HG03066 (cell line): ENCODE results near the gene RAD9A.
"Not testable (repeated sequence)": the region's sequence is repeated elsewhere in the genome, so short reads cannot be mapped to it uniquely, and the experiment has no call there.

Experiments
- ATAC-seq: cut with Tn5 transposase; IDR thresholded peaks from one replicate; pipeline ENCODE4 v1.9.1; 2021; ENCODE audit warnings: low read depth; ENCODE audit not compliant: unreplicated experiment

RAD9A gene

DNA sequence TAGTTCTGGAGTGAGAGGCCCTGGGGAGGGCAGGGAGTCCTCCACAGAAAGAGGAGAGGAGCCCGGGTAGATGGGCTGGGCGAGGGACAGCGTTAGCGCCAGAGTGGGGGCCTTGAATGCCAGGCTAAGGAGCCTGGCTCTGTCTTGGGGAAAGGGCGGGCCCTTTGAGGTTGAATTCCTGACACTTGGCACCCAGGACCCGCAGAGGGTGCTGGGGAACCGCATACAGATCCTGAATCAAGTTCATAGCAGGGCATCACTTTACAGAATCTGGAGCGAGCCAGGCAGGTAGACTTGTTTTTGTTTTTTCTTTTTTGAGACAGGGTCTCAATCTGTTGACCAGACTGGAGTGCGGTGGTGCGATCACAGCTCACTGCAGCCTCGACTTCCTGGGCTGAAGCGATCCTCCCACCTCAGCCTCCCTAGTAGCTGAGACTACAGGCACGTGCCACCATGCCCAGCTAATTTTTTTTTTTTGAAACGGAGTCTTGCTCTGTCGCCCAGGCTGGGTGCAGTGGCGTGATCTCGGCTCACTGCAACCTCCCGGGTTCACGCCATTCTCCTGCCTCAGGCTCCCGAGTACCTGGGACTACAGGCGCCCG, 29.7 kb downstream of the RAD9A start:
- no peak for ATAC-seq

DNA sequence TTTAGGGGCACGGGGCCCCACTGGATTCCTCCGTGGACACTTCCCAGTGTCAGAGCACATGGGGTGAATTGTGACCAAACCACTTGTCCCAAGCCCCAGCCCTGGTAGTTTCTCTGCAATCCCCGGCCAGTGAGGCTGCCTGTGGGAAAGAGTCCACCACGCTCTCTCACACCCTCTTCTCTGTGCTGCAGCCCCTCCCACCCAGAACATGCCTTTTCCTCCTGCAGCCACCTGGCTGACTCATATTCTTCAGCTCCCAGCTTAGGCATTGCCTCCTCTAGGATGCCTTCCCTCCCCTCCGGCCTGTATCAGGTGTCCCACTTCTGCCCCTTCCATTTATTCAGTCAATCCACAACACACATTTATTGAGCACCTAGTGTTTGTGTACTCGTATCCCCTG, 31.1 kb downstream of the RAD9A start:
- ATAC-seq, result no peak

DNA sequence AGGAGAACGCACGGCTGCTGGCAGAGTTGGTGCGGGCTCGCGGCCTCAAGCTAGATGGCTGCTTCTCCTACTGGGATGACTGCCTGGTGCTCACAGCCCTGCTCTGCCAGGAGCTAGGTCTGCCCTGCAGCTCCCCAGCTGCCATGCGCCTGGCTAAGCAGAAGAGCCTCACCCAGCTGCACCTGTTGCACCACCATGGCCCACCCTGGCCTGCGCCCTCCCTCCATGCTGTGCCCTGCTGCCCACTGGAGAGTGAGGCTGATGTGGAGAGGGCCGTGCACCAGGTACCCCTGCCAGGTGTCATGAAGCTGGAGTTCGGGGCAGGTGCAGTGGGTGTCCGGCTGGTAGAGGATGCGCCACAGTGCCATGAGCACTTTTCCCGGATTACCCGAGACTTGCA, 31.7 kb downstream of the RAD9A start:
- ATAC-seq, result no peak

DNA sequence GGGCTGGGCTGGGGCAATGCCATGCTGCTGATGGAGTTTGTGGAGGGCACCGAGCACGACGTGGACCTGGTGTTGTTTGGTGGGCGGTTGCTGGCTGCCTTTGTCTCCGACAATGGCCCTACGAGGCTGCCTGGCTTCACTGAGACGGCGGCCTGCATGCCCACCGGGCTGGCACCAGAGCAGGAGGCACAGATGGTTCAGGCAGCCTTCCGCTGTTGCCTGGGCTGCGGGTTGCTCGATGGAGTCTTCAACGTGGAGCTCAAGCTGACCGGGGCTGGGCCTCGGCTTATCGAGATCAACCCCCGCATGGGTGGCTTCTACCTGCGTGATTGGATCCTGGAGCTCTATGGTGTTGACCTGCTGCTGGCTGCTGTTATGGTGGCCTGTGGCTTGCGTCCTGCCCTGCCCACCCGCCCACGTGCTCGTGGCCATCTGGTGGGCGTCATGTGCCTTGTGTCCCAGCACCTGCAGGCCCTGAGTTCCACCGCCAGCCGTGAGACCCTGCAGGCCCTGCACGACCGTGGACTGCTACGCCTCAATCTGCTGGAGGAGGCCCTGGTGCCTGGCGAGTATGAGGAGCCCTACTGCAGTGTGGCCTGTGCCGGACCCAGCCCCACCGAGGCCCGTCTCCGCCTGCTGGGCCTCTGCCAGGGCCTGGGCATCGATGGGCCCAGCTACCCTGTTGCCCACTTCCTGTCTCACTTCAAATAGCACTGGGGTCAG, 32.3 kb downstream of the RAD9A start:
- no peak for ATAC-seq

DNA sequence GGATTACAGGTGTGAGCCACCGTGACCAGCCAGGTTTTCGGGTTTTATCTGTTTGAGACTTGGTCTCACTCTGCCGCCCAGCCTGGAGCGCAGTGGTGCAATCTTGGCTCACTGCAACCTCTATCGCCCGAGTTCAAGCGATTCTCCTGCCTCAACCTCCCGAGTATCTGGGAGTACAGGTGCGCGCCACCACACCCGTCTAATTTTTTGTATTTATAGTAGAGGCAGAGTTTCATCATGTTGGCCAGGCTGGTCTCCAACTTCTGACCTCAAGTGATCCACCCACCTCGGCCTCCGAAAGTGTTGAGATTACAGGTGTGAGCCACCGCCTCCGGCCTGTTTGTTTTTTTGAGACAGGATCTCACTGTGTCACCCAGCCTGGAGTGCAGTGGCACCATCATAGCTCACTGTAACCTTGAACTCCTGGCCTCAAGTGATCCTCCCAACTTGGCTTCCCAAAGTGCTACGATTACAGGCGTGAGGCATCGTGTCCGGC, 35.6 kb downstream of the RAD9A start:
- ATAC-seq, result not testable (repeated sequence)

DNA sequence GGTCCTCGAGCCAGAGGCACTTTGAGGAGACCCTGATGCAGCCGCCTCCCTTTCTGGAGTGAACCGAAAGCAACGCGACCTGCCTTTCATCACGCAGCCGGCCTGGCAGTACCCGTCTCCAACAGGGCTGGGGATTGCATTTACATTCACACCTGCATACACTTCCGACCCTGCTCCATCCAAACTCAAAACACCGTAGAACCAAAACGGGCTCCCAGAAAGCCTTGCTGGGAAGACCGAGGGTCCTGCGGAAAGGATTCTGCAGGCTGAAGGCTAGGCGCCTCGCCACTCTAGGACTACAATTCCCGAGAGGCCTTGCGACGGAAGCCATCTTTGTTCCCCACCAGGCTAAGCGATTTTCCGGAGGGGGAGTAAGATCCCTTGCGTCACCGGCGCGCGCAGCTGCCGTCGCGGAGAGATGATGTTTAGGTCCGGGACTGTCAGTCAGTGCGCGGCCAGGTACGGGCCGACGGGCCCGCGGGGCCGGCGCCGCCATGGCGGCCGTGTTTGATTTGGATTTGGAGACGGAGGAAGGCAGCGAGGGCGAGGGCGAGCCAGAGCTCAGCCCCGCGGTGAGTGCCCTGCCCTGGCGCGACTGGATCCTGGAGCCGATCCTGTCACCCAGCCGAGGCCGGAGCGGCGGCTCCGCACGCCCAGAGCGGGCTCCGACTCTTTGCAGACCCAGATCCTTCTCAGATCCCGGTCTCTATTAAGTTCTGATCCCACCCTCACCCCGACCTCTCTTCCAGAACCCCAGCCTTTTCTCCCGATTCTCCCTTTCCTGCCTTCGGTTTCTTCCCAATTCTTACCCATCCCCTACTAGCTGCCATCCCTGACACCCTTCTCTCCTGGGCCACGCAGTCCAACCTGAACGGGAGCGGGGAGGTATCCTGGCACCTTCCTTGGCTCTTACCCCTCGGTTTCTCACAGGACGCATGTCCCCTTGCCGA, 36.5 kb downstream of the RAD9A start, which contains the start of gene RPS6KB2:
Gene RPS6KB2, plus strand, starts transcription at position 443 of the 950 bp plus-strand sequence. Its CDS starts 52 bp downstream, at position 495.
- ATAC-seq, result peak; percentile 81

DNA sequence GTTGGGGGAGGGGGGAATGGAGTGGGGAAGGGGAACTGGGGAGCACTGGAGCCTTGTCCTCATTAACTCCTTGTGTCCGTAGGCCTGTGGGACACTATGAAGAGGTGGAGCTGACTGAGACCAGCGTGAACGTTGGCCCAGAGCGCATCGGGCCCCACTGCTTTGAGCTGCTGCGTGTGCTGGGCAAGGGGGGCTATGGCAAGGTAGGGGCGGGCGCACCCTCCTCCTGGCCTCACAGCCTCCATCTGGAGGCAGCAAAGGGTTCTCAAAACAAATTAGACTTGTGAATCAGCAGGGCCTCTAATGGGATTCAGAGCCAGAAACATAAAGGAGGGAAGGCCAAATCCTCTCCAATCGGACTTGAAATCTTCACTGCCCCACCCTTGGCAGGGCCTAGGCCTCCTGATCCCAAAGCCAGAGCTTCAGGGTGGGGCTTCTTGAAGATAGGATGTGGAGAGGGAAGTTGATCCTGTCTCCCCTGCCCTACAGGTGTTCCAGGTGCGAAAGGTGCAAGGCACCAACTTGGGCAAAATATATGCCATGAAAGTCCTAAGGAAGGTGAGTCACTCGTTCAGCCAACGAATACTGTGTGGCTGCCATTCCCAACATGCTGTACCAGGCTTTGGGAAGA, 37.4 kb downstream of the RAD9A start:
- no peak for ATAC-seq

DNA sequence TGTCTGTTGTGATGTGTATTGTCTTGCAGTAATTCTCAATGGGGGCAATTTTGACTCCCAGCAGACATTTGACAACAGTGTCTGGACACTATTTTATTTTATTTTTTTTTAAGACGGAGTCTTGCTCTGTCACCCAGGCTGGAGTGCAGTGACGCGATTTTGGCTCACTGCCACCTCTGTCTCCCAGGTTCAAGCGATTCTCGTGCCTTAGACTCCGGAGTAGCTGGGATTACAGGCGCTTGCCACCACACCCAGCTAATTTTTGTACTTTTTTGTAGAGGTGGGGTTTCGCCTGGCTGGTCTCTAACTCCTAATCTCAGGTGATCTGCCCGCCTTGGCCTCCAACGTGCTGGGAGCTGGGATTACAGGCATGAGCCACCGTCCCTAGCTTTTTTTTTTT, 37.9 kb downstream of the RAD9A start:
- ATAC-seq, result no peak

DNA sequence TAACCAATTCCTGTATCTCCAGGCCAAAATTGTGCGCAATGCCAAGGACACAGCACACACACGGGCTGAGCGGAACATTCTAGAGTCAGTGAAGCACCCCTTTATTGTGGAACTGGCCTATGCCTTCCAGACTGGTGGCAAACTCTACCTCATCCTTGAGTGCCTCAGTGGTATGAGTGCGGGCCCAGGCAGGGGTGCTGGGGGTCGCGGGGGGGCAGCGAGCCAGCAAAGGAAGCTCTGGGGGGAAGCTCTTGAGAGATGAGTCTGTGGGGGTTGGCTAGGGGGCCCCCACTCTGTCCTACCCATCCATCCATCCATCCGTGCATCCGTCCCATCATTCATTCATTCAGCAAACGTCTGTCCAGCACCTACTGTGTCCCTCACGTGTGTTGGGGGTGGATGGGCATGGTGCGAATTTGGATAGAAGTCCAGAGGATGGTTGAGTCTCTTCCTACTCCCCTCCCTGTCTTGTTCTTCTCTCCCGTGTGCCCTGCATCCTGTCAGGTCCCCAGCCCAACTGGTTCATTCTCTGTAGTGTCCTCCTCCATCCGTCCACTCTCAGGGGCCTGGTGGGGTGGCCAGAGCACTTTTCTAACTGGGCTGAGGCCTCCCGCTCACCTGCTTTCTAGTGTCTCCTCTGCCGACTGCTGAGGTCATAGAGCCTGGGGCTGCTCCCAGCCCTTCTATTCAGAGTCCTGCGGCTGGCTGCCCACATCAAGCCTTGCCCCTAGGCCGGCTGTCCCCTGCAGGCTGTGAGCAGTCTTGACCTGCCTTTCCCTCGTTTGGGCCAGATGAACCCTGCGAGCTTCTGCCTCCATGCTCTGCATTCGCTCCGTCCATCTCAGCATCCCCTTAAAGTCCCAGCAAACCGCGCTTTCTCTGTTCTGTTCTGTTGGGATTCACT, 39.8 kb downstream of the RAD9A start:
- ATAC-seq, result no peak

DNA sequence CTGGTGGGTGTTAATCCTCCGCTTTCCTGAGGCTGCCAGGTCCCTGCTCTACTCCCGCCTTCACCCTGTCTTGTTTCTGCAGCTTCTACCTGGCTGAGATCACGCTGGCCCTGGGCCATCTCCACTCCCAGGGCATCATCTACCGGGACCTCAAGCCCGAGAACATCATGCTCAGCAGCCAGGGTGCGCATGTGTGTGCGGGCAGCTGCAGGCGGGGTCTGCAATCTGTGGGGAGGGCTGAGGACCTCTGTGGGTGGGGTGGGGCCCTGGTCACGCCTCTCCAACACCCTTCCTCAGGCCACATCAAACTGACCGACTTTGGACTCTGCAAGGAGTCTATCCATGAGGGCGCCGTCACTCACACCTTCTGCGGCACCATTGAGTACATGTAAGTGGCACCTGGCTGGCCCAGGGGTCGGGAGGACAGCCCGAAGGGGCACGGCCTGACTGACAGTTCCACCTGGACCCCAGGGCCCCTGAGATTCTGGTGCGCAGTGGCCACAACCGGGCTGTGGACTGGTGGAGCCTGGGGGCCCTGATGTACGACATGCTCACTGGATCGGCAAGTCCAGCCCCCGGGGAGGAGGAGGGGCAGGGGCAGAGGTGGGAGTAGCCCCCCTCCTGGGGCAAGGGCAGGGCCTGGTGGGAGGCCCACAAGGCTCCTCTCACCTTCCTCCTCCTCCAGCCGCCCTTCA, 41.0 kb downstream of the RAD9A start:
- no peak for ATAC-seq

DNA sequence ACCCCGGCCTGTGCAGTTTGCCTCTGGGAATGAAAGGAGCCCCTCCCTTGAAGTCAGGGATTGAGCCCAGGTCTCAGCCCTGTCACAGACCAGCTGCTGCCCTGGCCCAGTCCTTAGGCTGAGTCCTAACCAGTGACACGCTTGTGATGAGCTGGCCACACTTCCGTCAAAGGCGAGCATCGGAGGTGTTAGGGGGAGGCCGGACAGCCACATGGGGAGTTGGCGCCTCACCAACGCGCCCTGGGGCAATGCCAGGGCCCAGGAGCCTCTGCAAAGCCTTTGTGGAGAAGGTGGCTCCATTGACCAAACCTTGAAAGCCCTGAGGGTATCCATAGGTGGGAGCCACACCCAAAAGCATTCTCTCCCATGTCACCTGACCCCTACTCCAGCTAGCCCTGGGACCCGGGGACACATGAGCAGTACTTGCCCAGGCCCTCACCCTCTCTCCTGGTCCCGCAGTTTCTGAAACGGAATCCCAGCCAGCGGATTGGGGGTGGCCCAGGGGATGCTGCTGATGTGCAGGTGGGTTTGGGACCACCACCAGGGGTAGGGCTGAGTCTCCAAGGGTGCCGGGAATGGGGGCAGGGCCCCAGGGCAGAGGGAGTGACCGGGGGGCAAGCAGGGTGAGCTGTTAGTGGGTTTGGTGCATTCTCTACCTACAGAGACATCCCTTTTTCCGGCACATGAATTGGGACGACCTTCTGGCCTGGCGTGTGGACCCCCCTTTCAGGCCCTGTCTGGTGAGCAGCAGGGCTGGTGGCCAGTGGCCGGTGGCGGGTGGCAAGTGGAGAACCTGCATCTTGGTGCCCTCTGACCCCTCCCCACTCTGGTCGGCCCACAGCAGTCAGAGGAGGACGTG, 42.0 kb downstream of the RAD9A start:
- no peak for ATAC-seq

DNA sequence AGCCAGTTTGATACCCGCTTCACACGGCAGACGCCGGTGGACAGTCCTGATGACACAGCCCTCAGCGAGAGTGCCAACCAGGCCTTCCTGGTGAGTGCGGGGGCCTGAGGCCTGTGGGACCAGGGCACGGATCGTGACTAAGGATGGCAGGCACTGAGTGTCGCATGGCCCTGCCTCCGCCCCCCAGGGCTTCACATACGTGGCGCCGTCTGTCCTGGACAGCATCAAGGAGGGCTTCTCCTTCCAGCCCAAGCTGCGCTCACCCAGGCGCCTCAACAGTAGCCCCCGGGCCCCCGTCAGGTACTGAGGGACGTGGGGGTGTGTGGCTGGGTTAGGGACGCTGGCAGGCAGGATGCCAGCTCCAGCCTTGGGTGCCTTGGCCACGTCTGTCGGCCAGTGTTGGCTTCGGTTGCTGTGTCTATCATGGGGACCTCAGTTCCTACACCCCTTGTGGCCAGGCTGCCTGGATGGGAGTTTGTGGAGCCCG, 42.7 kb downstream of the RAD9A start:
- no peak for ATAC-seq

DNA sequence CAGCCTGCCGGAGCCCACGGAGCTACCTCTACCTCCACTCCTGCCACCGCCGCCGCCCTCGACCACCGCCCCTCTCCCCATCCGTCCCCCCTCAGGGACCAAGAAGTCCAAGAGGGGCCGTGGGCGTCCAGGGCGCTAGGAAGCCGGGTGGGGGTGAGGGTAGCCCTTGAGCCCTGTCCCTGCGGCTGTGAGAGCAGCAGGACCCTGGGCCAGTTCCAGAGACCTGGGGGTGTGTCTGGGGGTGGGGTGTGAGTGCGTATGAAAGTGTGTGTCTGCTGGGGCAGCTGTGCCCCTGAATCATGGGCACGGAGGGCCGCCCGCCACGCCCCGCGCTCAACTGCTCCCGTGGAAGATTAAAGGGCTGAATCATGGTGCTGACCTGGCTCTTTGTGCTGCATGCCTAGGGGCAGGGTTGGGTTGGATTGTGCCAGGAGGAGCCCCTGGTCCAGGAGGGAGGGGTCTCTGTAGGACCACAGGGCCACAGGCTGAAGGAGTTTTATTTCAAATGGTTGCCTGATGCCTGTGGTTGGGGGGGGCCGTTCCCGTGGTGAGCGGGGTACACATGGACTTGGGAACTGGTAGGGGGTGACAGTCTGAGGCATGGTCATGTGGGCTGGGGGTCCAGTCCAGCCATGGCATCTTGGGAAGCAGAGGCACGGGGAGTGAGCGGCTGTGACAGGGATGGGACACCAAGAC, 43.4 kb downstream of the RAD9A start:
- ATAC-seq, result no peak

DNA sequence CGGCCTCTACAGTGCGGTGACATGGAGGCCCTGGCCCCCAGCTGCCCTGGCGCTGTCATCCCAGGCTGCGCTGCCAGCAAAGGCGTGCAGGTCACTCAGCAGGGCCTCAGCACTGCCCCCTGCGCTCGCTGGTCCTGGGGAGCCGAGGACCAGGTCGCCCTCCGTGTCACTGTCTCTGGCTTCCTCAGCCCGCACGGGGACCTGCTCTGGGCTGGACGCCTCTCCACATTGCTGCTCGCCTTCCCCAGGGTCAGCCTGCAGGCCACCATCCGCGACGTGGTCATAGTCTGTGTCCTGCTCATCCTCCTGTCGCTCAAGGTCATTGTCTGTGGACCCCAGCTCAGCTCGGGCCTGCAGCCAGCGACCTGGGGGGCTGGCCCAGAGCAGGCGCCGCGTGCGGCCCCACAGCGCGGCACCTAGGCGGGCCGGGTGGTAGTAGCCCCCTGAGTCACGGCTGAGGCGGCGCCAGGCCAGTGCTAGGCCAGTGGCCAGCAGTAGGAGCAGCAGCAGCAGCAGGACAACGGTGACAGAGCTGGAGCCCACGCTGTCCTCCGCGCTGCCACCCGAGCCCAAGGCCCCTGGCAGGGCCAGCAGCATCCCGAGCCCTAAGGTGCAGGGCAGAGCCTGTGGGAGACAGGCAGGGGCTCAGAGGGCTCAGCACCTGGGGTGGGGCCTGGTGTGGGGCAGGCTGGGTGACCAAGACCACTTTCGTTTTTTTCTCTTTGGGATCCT, 44.1 kb downstream of the RAD9A start:
- no peak for ATAC-seq

DNA sequence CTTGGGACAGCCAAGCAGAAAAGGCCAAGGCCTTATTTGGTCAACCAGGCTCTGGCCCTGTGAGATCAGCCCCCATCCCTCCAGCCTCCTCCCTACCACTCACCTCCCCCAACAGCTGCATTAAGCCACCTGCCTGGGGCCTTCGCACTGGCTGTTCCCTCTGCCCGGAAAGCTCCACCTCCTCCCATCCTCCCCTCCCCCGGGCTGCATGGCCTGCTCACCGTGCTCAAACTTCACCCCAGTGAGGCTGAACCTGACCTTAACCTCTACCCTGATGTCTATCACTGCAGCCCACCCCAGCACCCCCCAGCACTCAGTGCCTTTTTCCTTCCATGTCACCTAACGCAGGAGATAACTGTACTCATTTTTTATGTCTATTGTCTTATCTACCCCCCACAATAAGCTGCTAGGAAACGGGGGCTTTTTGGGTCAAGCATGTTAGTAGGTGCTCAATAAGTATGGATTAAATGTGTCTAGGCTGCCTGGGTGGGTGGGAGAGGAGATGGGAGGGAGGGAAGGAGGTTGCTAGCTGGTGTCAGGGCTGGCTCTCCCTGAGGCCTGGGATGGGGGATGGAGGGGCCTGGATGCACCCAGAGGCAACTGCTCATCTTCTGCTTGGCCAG, 44.8 kb downstream of the RAD9A start:
- peak; percentile 57 for ATAC-seq

DNA sequence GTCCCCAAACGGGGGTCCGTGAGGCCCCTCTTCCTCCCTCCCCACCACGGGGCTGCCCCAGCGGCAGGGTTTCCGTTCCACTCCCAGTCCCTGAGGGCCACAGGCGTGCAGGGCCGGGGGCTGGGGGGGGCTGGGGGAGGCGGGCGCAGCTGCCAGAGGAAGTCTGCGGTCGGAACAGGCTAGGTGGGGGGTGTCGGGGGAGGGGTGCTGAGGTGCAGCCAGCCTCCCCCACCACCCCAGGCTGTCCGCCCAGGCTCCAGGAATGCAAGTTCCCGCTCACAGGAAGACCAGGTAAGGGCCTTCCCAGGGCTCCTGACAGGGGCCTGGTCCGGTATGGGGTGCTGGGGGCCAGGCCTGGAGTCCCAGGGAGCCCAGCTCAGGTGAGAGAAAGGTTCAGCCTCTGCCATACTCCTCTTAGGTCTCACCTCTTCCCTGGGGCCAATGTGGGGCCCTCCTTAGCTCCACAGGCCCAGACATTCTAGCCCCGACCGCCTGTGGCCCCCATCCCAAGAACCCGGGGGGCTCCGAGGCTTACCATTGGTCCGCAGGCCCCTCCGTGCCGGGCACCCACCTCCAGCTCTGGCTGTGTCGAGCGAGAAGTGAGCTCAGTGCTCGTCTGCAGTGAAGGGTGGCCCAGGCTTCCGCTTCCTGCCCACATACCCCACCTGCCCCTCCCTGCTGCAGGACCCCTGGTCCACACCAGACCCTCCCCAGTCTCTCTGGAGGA, 45.5 kb downstream of the RAD9A start, which contains the start of gene PTPRCAP:
Gene PTPRCAP, minus strand, starts transcription at position 601 of the 727 bp plus-strand sequence. Its CDS starts 63 bp downstream, at position 538.
- ATAC-seq, result no peak
